HepG2 (cell line): ENCODE measurements around the gene ANKS4B. TPM values are rescaled to one million over a fixed set of nuclear protein-coding genes. Genes with fewer than 3 reads are reported as not detected.

Experiments used
- FOXC1 ChIP-seq: sonication (generic); formaldehyde crosslinking; IDR thresholded peaks from 2 replicates; pipeline ENCODE4 v1.8.0; 2022; ENCODE audit warnings: mild to moderate bottlenecking, missing genetic modification reagents, borderline replicate concordance
- HMG20A ChIP-seq: IDR thresholded peaks from 2 replicates; pipeline ENCODE4 v1.6.1; 2016; ENCODE audit warnings: borderline replicate concordance
- JUNB ChIP-seq: sonication (generic); formaldehyde crosslinking; IDR thresholded peaks from 2 replicates; pipeline ENCODE4 v1.8.0; 2022; ENCODE audit warnings: missing genetic modification reagents, mild to moderate bottlenecking, borderline replicate concordance
- POGZ ChIP-seq: sonication (generic); formaldehyde crosslinking; IDR thresholded peaks from 2 replicates; pipeline ENCODE4 v1.4.0; 2020; ENCODE audit warnings: mild to moderate bottlenecking, missing genetic modification reagents
- RFXAP ChIP-seq: sonication (generic); formaldehyde crosslinking; IDR thresholded peaks from 2 replicates; pipeline ENCODE4 v1.4.0; 2020; ENCODE audit warnings: missing genetic modification reagents, borderline replicate concordance
- RXRA ChIP-seq: sonication (generic); formaldehyde crosslinking; IDR thresholded peaks from 2 replicates; pipeline ENCODE4 v1.5.1; 2020; ENCODE audit warnings: missing genetic modification reagents
- SAP130 ChIP-seq: IDR thresholded peaks from 2 replicates; pipeline ENCODE4 v1.6.1; 2016; ENCODE audit warnings: low read depth
- SP140L ChIP-seq: sonication (generic); formaldehyde crosslinking; IDR thresholded peaks from 2 replicates; pipeline ENCODE4 v1.4.0; 2020; ENCODE audit warnings: missing genetic modification reagents, borderline replicate concordance
- TAF15 ChIP-seq: fragments of 200-400 bp; formaldehyde crosslinking; IDR thresholded peaks from one replicate; pipeline ENCODE4 v1.6.1; 2018; ENCODE audit warnings: mild to moderate bottlenecking, low read depth, low read length; ENCODE audit not compliant: poor library complexity, severe bottlenecking
- XBP1 ChIP-seq: sonication (generic); formaldehyde crosslinking; IDR thresholded peaks from 2 replicates; pipeline ENCODE4 v1.5.0; 2020; ENCODE audit warnings: missing genetic modification reagents
- YY1 ChIP-seq: IDR thresholded peaks from 2 replicates; pipeline ENCODE4 v1.6.1; 2011; ENCODE audit warnings: low read length, low read depth, moderate library complexity, mild to moderate bottlenecking; ENCODE audit not compliant: insufficient read depth, insufficient replicate concordance
- ZBTB20 ChIP-seq: sonication (generic); formaldehyde crosslinking; IDR thresholded peaks from 2 replicates; pipeline ENCODE4 v1.8.1; 2023; ENCODE audit warnings: missing genetic modification reagents, low read depth, mild to moderate bottlenecking, borderline replicate concordance
- ZNF10 ChIP-seq: sonication (generic); formaldehyde crosslinking; IDR thresholded peaks from 2 replicates; pipeline ENCODE4 v1.4.0; 2020; ENCODE audit warnings: mild to moderate bottlenecking, low read depth, missing genetic modification reagents, borderline replicate concordance
- ZNF274 ChIP-seq: sonication (generic); formaldehyde crosslinking; IDR thresholded peaks from 2 replicates; pipeline ENCODE4 v1.5.1; 2020; ENCODE audit warnings: mild to moderate bottlenecking, missing genetic modification reagents
- polyA plus RNA-seq, 8 experiments: library from polyadenylated mRNA; depleted of rRNA in 3 of 8; stranded (reverse) in 7 of 8; unstranded in 1 of 8; fragments of >200 nt; fragmentation: Illumina TruSeq in 4 of 8; extraction: Trizol in 4 of 8; gene quantifications; 2 replicates each; pipeline versions ENCODE4 v1.2.1 to v1.2.3, GENCODE V29; 2011 to 2016; ENCODE audit warnings: low read depth in 4 of 8, missing spikeins in 1 of 8, mixed read lengths in 1 of 8; ENCODE audit not compliant: insufficient read depth in 1 of 8
- total RNA-seq, 5 experiments: library from RNA; depleted of rRNA; stranded (reverse); fragments of >200 nt; fragmentation: Illumina TruSeq; extraction: Trizol; gene quantifications; 2 replicates each; pipeline ENCODE4 v1.2.3, GENCODE V29; 2016; ENCODE audit warnings: low read depth in 1 of 5
- TF ChIP-seq, protein P1 (sequence below): sonication (generic); formaldehyde crosslinking; conservative IDR thresholded peaks from 2 replicates; pipeline ENCODE4 v1.4.0; 2020; ENCODE audit warnings: missing genetic modification reagents
- TF ChIP-seq, protein P2 (sequence below): sonication (generic); formaldehyde crosslinking; IDR thresholded peaks from 2 replicates; pipeline ENCODE4 v1.8.0; 2022; ENCODE audit warnings: low read depth, missing genetic modification reagents
- TF ChIP-seq, protein P3 (sequence below): sonication (generic); formaldehyde crosslinking; IDR thresholded peaks from 2 replicates; pipeline ENCODE4 v1.8.0; 2022; ENCODE audit warnings: mild to moderate bottlenecking, missing genetic modification reagents, moderate library complexity
- TF ChIP-seq, protein P4 (sequence below): sonication (generic); formaldehyde crosslinking; IDR thresholded peaks from 2 replicates; pipeline ENCODE4 v1.8.0; 2022; ENCODE audit warnings: mild to moderate bottlenecking, missing genetic modification reagents, borderline replicate concordance
- TF ChIP-seq, protein P5 (sequence below): sonication (generic); formaldehyde crosslinking; IDR thresholded peaks from 2 replicates; pipeline ENCODE4 v1.5.0; 2020; ENCODE audit warnings: mild to moderate bottlenecking, missing genetic modification reagents

The ANKS4B gene
- total and polyA plus RNA-seq, 2 of the 13 experiments (the other 11 are each of a cell fraction or from before 2014, with no cell fraction given): 6.5 to 30.0 TPM

DNA sequence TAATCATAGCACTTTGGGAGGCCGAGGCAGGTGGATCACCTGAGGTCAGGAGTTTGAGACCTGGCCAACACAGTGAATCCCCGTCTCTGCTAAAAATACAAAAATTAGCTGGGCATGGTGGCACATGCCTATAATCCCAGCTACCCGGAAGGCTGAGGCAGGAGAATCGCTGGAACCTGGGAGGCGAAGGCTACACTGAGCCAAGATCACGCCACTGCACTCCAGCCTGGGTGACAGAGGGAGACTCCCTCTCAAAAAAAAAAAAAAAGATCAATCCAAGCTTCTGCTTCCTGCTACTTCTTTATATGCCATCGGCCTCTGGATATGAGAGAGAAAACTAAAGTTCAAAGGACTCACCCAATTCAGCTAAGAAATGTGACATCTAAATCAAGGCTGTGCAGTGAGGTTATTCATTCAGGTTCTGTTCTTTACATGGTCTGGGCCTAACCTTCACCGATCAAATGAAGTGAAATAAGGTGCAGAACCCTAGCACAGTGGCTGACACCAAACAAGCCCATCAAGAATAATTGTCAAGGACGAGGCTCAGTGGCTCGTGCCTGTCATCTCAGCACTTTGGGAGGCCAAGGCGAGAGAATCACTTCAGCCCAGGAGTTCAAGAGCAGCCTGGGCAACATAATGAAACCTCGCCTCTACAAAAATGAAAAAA, 47.7 kb upstream of the ANKS4B start (continued):
- no peak for TF ChIP-seq HMG20A (CRISPR knock-in tag)
- TF ChIP-seq, protein P1, sequence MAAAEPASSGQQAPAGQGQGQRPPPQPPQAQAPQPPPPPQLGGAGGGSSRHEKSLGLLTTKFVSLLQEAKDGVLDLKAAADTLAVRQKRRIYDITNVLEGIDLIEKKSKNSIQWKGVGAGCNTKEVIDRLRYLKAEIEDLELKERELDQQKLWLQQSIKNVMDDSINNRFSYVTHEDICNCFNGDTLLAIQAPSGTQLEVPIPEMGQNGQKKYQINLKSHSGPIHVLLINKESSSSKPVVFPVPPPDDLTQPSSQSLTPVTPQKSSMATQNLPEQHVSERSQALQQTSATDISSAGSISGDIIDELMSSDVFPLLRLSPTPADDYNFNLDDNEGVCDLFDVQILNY (CRISPR knock-in tag): no peak
- TF ChIP-seq, protein P2, sequence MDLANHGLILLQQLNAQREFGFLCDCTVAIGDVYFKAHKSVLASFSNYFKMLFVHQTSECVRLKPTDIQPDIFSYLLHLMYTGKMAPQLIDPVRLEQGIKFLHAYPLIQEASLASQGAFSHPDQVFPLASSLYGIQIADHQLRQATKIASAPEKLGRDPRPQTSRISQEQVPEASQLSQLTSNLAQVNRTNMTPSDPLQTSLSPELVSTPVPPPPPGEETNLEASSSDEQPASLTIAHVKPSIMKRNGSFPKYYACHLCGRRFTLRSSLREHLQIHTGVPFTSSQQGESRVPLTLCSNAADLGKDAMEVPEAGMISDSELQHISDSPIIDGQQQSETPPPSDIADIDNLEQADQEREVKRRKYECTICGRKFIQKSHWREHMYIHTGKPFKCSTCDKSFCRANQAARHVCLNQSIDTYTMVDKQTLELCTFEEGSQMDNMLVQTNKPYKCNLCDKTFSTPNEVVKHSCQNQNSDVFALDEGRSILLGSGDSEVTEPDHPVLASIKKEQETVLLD (CRISPR knock-in tag): no peak
- no peak for TF ChIP-seq YY1
- TF ChIP-seq RXRA (CRISPR knock-in tag): no peak
- TF ChIP-seq RFXAP (CRISPR knock-in tag): no peak
- no peak for TF ChIP-seq TAF15
- TF ChIP-seq ZNF10 (CRISPR knock-in tag): no peak
- TF ChIP-seq, protein P3, sequence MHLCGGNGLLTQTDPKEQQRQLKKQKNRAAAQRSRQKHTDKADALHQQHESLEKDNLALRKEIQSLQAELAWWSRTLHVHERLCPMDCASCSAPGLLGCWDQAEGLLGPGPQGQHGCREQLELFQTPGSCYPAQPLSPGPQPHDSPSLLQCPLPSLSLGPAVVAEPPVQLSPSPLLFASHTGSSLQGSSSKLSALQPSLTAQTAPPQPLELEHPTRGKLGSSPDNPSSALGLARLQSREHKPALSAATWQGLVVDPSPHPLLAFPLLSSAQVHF (CRISPR knock-in tag): no peak
- no peak for TF ChIP-seq ZNF274 (CRISPR knock-in tag)
- TF ChIP-seq ZBTB20 (CRISPR knock-in tag): no peak
- TF ChIP-seq JUNB (CRISPR knock-in tag): no peak
- no peak for TF ChIP-seq XBP1
- no peak for TF ChIP-seq FOXC1 (CRISPR knock-in tag)
- TF ChIP-seq, protein P4, sequence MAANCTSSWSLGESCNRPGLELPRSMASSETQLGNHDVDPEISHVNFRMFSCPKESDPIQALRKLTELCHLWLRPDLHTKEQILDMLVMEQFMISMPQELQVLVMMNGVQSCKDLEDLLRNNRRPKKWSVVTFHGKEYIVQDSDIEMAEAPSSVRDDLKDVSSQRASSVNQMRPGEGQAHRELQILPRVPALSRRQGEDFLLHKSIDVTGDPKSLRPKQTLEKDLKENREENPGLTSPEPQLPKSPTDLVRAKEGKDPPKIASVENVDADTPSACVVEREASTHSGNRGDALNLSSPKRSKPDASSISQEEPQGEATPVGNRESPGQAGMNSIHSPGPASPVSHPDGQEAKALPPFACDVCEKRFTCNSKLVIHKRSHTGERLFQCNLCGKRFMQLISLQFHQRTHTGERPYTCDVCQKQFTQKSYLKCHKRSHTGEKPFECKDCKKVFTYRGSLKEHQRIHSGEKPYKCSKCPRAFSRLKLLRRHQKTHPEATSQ (CRISPR knock-in tag): no peak
- TF ChIP-seq SAP130: no peak
- TF ChIP-seq SP140L: no peak
- no peak for TF ChIP-seq POGZ (CRISPR knock-in tag)
- TF ChIP-seq, protein P5, sequence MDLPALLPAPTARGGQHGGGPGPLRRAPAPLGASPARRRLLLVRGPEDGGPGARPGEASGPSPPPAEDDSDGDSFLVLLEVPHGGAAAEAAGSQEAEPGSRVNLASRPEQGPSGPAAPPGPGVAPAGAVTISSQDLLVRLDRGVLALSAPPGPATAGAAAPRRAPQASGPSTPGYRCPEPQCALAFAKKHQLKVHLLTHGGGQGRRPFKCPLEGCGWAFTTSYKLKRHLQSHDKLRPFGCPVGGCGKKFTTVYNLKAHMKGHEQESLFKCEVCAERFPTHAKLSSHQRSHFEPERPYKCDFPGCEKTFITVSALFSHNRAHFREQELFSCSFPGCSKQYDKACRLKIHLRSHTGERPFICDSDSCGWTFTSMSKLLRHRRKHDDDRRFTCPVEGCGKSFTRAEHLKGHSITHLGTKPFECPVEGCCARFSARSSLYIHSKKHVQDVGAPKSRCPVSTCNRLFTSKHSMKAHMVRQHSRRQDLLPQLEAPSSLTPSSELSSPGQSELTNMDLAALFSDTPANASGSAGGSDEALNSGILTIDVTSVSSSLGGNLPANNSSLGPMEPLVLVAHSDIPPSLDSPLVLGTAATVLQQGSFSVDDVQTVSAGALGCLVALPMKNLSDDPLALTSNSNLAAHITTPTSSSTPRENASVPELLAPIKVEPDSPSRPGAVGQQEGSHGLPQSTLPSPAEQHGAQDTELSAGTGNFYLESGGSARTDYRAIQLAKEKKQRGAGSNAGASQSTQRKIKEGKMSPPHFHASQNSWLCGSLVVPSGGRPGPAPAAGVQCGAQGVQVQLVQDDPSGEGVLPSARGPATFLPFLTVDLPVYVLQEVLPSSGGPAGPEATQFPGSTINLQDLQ (CRISPR knock-in tag): no peak
